Activated naive CD4-positive, alpha-beta T cell treated with anti-CD3 and anti-CD28 coated beads for 36 hours (primary cell): ENCODE measurements around the gene LSM14B. TPM values are rescaled to one million over a fixed set of nuclear protein-coding genes. Genes with fewer than 3 reads are reported as not detected.
"Not testable (repeated sequence)": the region's sequence is repeated elsewhere in the genome, so short reads cannot be mapped to it uniquely, and the experiment has no call there.

Source experiments
- CTCF ChIA-PET: fragments of 350-600 bp; sonication (Branson Sonifier 250); formaldehyde crosslinking; loops from one replicate; lab custom pipeline; 2021; ENCODE audit warnings: antibody characterized with exemption; lab: Charles Lee
- DNase-seq: peaks from one replicate; pipeline ENCODE4 v3.0.0-alpha.2; 2020
- H3K27ac Mint-ChIP-seq: one replicate; pipeline ENCODE4 v1.8.0; 2021; ENCODE audit warnings: mild to moderate bottlenecking, mixed read lengths
- H3K27me3 Mint-ChIP-seq: one replicate; pipeline ENCODE4 v1.8.0; 2021; ENCODE audit warnings: low read depth, mixed read lengths
- H3K36me3 Mint-ChIP-seq: one replicate; pipeline ENCODE4 v1.8.0; 2021; ENCODE audit warnings: low read depth, mixed read lengths
- H3K4me1 Mint-ChIP-seq: one replicate; pipeline ENCODE4 v1.8.0; 2021; ENCODE audit warnings: low read depth, mixed read lengths
- H3K4me3 Mint-ChIP-seq: one replicate; pipeline ENCODE4 v1.8.0; 2021; ENCODE audit warnings: mild to moderate bottlenecking, moderate library complexity, mixed read lengths
- H3K9me3 Mint-ChIP-seq: one replicate; pipeline ENCODE4 v1.8.0; 2021; ENCODE audit warnings: mixed read lengths
- intact Hi-C: fragments of 100-400 bp; cut with micrococcal nuclease; formaldehyde crosslinking; loops from one replicate; pipeline ENCODE4 v1.15.1; 2023
- total RNA-seq, 2 experiments: library from RNA; stranded (reverse); gene quantifications; one replicate each; pipeline ENCODE4 v1.2.3, GENCODE V29; 2021

Gene LSM14B
- total RNA-seq, 2 experiments from 2014 or later, result 29.6 to 33.3 TPM

DNA sequence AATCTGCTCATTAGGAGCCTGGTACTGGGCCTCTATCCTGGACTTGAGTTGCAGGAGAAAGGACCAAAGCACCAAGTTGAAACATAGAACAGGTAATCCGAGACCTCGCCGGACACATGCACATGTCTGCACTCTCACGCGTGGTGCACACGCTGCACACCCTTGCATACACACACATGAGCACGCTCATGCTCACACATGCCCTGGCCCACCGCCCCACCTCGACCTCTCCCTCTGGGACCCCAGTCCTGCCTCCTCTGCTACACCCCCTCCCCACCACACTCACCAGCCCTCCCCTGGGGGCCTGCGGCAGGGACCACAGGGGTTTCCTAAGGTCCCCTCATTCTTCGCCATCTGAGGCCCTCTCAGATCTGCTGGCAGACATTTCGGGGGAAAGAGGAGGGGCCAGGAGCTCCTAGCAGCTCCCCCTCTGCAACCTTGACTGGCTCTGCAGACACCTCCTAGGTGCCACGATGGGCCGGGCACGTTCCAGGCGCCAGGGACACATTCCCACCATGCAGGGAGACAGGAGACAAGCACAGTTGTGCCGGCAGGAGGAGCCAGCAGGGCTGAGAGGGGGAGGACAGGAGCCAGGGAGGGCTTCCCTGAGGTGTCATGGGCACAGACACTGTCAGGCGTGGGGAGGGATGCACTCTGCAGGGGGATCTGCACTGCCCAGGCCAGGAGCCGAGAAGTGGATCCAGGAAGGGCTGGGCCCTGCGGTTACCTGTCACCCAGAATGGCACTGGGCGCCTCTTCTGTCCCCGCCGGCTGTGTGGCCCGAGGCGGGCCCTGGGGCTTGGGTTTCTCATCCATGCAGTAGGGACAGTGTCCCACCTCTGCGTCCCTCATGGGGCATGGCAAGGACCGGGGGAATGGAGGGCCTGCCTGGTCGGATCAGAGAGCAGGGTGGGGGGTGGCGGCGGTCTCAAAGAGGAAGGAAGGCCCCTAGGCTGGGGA lies 25.6 kb upstream of the LSM14B start:
- H3K27me3 Mint-ChIP-seq, result no peaks in the 10 kb centered on the region
- H3K9me3 Mint-ChIP-seq, result peaks cover 33% of the 10 kb centered on the region
- no peak for DNase-seq
- CTCF ChIA-PET, result no interaction called here
- no peak overlapping the region for H3K4me3 Mint-ChIP-seq
- intact Hi-C loops, result no loop called here
- no peak overlapping the region for H3K27ac Mint-ChIP-seq
- no peaks in the 10 kb centered on the region for H3K4me1 Mint-ChIP-seq
- peaks cover 9% of the 10 kb centered on the region for H3K36me3 Mint-ChIP-seq

DNA sequence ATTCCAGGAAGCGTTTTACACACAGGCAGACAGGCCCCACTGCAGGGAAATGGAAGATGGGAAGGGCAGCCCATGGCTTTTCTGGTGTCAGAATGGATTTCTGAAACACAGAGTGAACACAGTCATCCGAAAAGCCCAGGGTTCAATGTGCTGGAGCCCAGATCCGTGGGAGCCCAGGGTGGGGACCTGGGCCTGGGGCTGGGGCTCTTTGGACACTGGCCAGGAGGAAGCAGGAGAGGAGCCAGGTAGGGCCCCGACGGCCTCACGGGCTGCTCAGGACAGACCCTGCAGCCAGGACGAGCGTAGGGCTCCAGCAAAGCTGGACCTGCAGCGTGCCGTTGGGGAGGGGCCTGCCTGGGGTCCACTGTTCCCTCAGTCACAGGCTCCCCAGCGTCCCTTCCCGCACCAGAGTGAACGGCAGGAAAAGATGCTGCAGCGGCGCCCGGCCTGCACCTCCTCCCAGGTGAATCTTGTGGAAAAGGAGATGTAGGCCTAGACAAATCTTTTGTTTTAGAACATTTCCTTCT lies 24.3 kb upstream of the LSM14B start:
- H3K4me1 Mint-ChIP-seq, result no peaks in the 10 kb centered on the region
- H3K27me3 Mint-ChIP-seq, result peaks cover 3% of the 10 kb centered on the region
- intact Hi-C loops, result no loop called here
- peaks cover 10% of the 10 kb centered on the region for H3K36me3 Mint-ChIP-seq
- CTCF ChIA-PET, result no interaction called here
- H3K27ac Mint-ChIP-seq, result no peak overlapping the region
- DNase-seq, result no peak
- peaks cover 33% of the 10 kb centered on the region for H3K9me3 Mint-ChIP-seq
- H3K4me3 Mint-ChIP-seq, result no peak overlapping the region

DNA sequence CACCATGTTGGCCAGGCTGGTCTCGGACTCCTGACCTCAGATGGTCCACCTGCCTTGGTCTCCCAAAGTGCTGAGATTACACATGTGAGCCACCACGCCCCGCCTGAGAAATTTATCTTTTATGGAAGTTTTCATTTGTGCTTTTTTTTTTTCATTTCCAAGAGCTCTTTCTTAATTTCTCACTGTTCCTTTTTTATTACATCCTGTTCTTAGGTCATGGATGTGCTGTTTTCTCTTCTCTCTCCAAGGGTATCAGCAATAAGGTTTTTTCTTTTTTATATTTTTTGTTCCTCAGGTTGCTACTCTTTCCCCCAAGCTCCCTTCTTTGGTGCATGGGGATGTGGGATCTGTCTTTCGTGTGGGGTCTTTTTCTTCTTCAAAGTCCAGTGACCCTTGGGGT lies 21.2 kb upstream of the LSM14B start:
- Mint-ChIP-seq H3K4me1 (no peaks in the 10 kb centered on the region), H3K36me3 (peaks cover 17% of the 10 kb centered on the region), H3K27ac (no peak overlapping the region), H3K4me3 (no peak overlapping the region), H3K27me3 (peaks cover 3% of the 10 kb centered on the region), H3K9me3 (peaks cover 50% of the 10 kb centered on the region)
- intact Hi-C loops, result no loop called here
- DNase-seq, result no peak
- CTCF ChIA-PET, result no interaction called here

- CTCF ChIA-PET, result no interaction called here
- Mint-ChIP-seq H3K4me3 (no peak overlapping the region), H3K9me3 (peaks cover 66% of the 10 kb centered on the region), H3K4me1 (no peaks in the 10 kb centered on the region), H3K36me3 (peaks cover 23% of the 10 kb centered on the region), H3K27ac (no peak overlapping the region), H3K27me3 (peaks cover 3% of the 10 kb centered on the region)
- no peak for DNase-seq
- intact Hi-C loops, result no loop called here
Observed at GRCh38 chr20:62103508-62104233, 18.6 kb upstream of the LSM14B start.

DNA sequence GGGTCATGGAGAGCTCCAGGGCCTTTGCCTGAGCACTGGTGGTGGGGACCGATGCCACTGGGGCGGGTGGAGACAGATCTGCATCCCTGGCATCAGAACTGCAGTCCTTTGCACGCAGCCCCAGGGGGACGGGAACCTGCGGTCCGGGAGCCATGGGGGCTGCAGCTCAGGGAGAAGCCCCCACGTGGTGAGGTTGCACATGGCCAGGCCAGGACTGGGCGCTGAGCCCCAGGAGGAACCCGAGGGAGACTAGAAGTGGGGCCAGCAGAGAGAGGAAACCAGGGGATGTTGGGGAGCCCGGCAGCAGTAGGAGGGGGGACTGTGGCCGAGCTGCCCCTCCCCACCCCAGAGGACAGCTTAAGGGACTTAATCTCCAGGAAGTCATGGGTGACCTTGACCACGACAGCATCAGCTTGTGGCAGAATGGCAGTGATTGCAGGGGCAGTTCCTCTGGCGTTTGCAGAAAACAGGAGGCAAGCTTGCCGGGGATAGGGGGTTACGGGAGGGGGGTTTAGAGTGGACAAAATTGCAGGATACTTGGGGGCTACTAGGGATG lies 18.0 kb upstream of the LSM14B start:
- no peak overlapping the region for H3K4me3 Mint-ChIP-seq
- H3K27me3 Mint-ChIP-seq, result peaks cover 3% of the 10 kb centered on the region
- H3K9me3 Mint-ChIP-seq, result peaks cover 68% of the 10 kb centered on the region
- peaks cover 25% of the 10 kb centered on the region for H3K36me3 Mint-ChIP-seq
- no peak for DNase-seq
- CTCF ChIA-PET, result no interaction called here
- no peak overlapping the region for H3K27ac Mint-ChIP-seq
- H3K4me1 Mint-ChIP-seq, result no peaks in the 10 kb centered on the region
- intact Hi-C loops, result no loop called here

- peaks cover 68% of the 10 kb centered on the region for H3K9me3 Mint-ChIP-seq
- intact Hi-C loops, result no loop called here
- no peak overlapping the region for H3K4me3 Mint-ChIP-seq
- H3K27me3 Mint-ChIP-seq, result peaks cover 3% of the 10 kb centered on the region
- no peaks in the 10 kb centered on the region for H3K4me1 Mint-ChIP-seq
- no peak for DNase-seq
- no peak overlapping the region for H3K27ac Mint-ChIP-seq
- H3K36me3 Mint-ChIP-seq, result peaks cover 25% of the 10 kb centered on the region
- CTCF ChIA-PET, result no interaction called here
Observed at GRCh38 chr20:62104791-62105345, 17.4 kb upstream of the LSM14B start.

DNA sequence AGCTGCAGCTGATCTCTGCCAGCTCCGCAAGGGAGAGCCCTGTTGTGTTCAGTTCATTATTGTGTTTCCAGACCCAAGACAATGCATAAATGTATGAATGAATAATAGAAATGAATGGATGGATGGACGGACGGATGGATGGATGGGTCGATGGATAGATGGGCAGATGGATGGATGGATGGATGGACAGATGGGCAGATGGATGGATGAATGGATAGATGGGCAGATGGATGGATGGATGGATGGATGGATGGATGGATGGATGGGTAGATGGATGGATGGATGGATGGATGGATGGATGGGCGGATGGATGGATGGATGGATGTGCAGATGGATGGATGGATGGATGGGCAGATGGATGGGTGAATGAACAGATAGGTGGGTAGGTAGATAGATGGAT lies 16.7 kb upstream of the LSM14B start:
- H3K27me3 Mint-ChIP-seq, result peaks cover 3% of the 10 kb centered on the region
- intact Hi-C loops, result no loop called here
- CTCF ChIA-PET, result no interaction called here
- DNase-seq, result no peak
- no peak overlapping the region for H3K4me3 Mint-ChIP-seq
- H3K27ac Mint-ChIP-seq, result no peak overlapping the region
- H3K36me3 Mint-ChIP-seq, result peaks cover 26% of the 10 kb centered on the region
- H3K4me1 Mint-ChIP-seq, result no peaks in the 10 kb centered on the region
- peaks cover 66% of the 10 kb centered on the region for H3K9me3 Mint-ChIP-seq

DNA sequence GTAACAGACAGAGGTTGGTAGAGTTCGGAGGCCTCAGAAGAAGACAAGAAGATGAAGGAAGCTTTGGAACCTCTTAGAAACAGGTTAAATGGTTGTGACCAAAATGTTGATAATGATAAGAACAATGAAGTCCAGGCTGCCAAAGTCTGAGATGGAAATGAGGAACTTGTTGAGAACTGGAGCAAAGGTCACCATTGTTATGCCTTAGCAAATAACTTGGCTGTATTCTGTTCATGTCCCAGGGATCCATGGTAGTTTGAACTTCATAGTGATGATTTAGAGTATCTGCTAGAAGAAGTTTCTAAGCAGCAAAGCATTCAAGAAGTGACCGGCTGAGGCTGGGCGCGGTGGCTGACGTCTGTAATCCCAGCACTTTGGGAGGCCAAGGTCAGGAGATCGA lies 11.1 kb upstream of the LSM14B start:
- intact Hi-C loops, result no loop called here
- peaks cover 57% of the 10 kb centered on the region for H3K9me3 Mint-ChIP-seq
- no peaks in the 10 kb centered on the region for H3K4me1 Mint-ChIP-seq
- CTCF ChIA-PET, result no interaction called here
- no peak overlapping the region for H3K27ac Mint-ChIP-seq
- no peak overlapping the region for H3K4me3 Mint-ChIP-seq
- H3K36me3 Mint-ChIP-seq, result peaks cover 20% of the 10 kb centered on the region
- no peaks in the 10 kb centered on the region for H3K27me3 Mint-ChIP-seq
- DNase-seq, result no peak

GRCh38 chr20:62112368-62112767 lies 9.9 kb upstream of the LSM14B start:
- CTCF ChIA-PET, result no interaction called here
- H3K4me1 Mint-ChIP-seq, result peaks cover 6% of the 10 kb centered on the region
- no peaks in the 10 kb centered on the region for H3K27me3 Mint-ChIP-seq
- intact Hi-C loops, result no loop called here
- H3K36me3 Mint-ChIP-seq, result peaks cover 17% of the 10 kb centered on the region
- H3K27ac Mint-ChIP-seq, result no peak overlapping the region
- no peak overlapping the region for H3K4me3 Mint-ChIP-seq
- H3K9me3 Mint-ChIP-seq, result peaks cover 56% of the 10 kb centered on the region
- DNase-seq, result no peak

GRCh38 chr20:62114894-62115293 lies 7.4 kb upstream of the LSM14B start:
- intact Hi-C loops, result no loop called here
- no peak overlapping the region for H3K27ac Mint-ChIP-seq
- peaks cover 24% of the 10 kb centered on the region for H3K4me1 Mint-ChIP-seq
- peaks cover 37% of the 10 kb centered on the region for H3K9me3 Mint-ChIP-seq
- no peak for DNase-seq
- H3K4me3 Mint-ChIP-seq, result no peak overlapping the region
- peaks cover 10% of the 10 kb centered on the region for H3K36me3 Mint-ChIP-seq
- CTCF ChIA-PET, result no interaction called here
- H3K27me3 Mint-ChIP-seq, result no peaks in the 10 kb centered on the region

GRCh38 chr20:62115800-62116407 lies 6.4 kb upstream of the LSM14B start:
- Mint-ChIP-seq H3K9me3 (peaks cover 31% of the 10 kb centered on the region), H3K4me1 (peaks cover 30% of the 10 kb centered on the region)
- intact Hi-C loops, H3K4me3 Mint-ChIP-seq, H3K27ac Mint-ChIP-seq, H3K27me3 Mint-ChIP-seq, DNase-seq, H3K36me3 Mint-ChIP-seq: not testable (repeated sequence)
- CTCF ChIA-PET, result interaction anchor here (0.7 kb wide), 1 partner anchor 889 kb away, joined by 6 read pairs; no protein-coding TSS in a partner anchor
